Gastrocnemius medialis (tissue), 4 donors: ENCODE results near the gene ZBTB46. TPM values are rescaled to one million over a fixed set of nuclear protein-coding genes. Genes with fewer than 3 reads are reported as not detected.
A peak's percentile ranks its signal among the peaks of the same experiment; 100 is the strongest.

Experiments used
- ATAC-seq, 2 donors: fragments of 150-250 bp; one replicate each; pipeline ENCODE4 v1.9.1; 2016
- DNase-seq, 2 donors: peaks; one replicate each; pipeline ENCODE4 v3.0.0-alpha.2; 2019
- H3K27ac ChIP-seq, 4 donors: fragments of 200-600 bp; sonication (generic); 1 replicate in 1 of 4; 2 replicates in 3 of 4; pipeline ENCODE4 v1.5.1; 2016 to 2018; ENCODE audit warnings: mild to moderate bottlenecking in 2 of 4, moderate library complexity in 1 of 4
- H3K27me3 ChIP-seq, 3 donors: fragments of 200-600 bp; sonication (generic) in 2 of 3; 1 replicate in 1 of 3; 2 replicates in 2 of 3; pipeline versions ENCODE4 v1.5.1 to v1.6.0; 2016 to 2019; ENCODE audit warnings: mild to moderate bottlenecking in 1 of 3, moderate library complexity in 1 of 3
- H3K36me3 ChIP-seq, 2 donors: fragments of 200-600 bp; sonication (generic) in 1 of 2; one replicate each; pipeline ENCODE4 v1.5.1; 2017 to 2018
- H3K4me1 ChIP-seq, 2 donors: fragments of 200-600 bp; sonication (generic) in 1 of 2; one replicate each; pipeline ENCODE4 v1.5.1; 2016 to 2017; ENCODE audit warnings: mild to moderate bottlenecking in 2 of 2
- H3K4me3 ChIP-seq, 4 donors: fragments of 200-600 bp; sonication (generic) in 3 of 4; 1 replicate in 1 of 4; 2 replicates in 3 of 4; pipeline ENCODE4 v1.5.1; 2016 to 2019; ENCODE audit warnings: mild to moderate bottlenecking in 2 of 4
- H3K9me3 ChIP-seq, 3 donors: fragments of 200-600 bp; sonication (generic) in 2 of 3; 1 replicate in 1 of 3; 2 replicates in 2 of 3; pipeline ENCODE4 v1.5.1; 2016 to 2019
- POLR2A ChIP-seq, 2 donors: fragments of 450-650 bp; IDR thresholded peaks; one replicate each; pipeline ENCODE4 v1.6.1; 2017; ENCODE audit warnings: antibody characterized with exemption in 2 of 2, mild to moderate bottlenecking in 2 of 2, moderate library complexity in 2 of 2
- in situ Hi-C, 4 donors: fragments of 200-750 bp; cut with MboI; loops; one replicate each; pipeline versions ENCODE4 v1.15.0 to v1.8.0; 2017; ENCODE audit warnings: low sequenced_read_pairs in 4 of 4
- intact Hi-C: fragments of 100-400 bp; cut with DNase I; formaldehyde crosslinking; loops from one replicate; pipeline ENCODE4 v1.15.1; 2023; ENCODE audit warnings: low total_unique reads
- total RNA-seq, 4 donors: library from RNA; depleted of rRNA; stranded (reverse); fragments of >200 nt; gene quantifications; one replicate each; pipeline versions ENCODE4 v1.1.0 to v1.2.3, GENCODE V29; 2016
- TF ChIP-seq, protein P1 (sequence below), 5 experiments: fragments of 450-650 bp in 3 of 5; fragments of 200-600 bp in 2 of 5; sonication (generic) in 2 of 5; IDR thresholded peaks in 4 of 5; conservative IDR thresholded peaks in 1 of 5; 1 replicate in 4 of 5; 2 replicates in 1 of 5; pipeline ENCODE4 v1.5.1; 2016 to 2019; ENCODE audit warnings: antibody characterized with exemption in 5 of 5, mild to moderate bottlenecking in 3 of 5, moderate library complexity in 3 of 5

ZBTB46 gene
- total RNA-seq, 4 donors from 2014 or later: 4.3 to 7.1 (median 5.6) TPM

DNA sequence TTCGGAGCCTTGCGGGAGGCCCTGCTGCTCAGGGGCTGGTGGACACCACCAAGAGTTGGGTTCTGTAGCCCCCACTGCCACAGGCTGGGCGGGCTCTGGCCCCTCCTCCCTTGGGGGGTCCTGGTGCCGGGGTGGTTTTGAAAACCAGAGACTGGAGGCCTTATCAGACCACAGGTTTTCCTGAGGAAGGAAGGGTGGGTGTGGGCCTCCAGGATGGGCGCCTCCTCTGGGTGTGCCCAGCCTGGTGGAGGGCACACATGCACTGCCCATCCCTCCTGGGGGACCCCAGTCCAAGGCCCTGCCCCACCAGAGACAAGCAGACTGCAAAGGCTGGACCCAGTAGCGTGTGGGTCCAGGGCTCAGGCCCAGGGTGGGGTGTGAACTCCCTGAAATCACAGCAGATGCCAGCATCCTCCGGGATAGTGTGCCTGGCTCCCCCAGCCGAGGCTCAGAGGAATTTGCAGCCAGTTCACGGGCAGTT, 13.5 kb upstream of the ZBTB46 start:
- ATAC-seq (no peak), DNase-seq (no peak)
- H3K27me3 ChIP-seq: no peaks in the 10 kb centered on the region
- peaks cover 25 to 26% of the 10 kb centered on the region in 2 donors for H3K4me1 ChIP-seq
- no peaks in the 10 kb centered on the region for H3K36me3 ChIP-seq
- H3K4me3 ChIP-seq: no peak overlapping the region
- in situ Hi-C loops (no loop called here), intact Hi-C loops (no loop called here)
- no peaks in the 10 kb centered on the region for H3K9me3 ChIP-seq
- H3K27ac ChIP-seq: peak overlapping the region in 1 of 4 donors; percentile 81
- TF ChIP-seq POLR2A (IDR thresholded peaks at IDR 0.05): no peak
- TF ChIP-seq, protein P1, sequence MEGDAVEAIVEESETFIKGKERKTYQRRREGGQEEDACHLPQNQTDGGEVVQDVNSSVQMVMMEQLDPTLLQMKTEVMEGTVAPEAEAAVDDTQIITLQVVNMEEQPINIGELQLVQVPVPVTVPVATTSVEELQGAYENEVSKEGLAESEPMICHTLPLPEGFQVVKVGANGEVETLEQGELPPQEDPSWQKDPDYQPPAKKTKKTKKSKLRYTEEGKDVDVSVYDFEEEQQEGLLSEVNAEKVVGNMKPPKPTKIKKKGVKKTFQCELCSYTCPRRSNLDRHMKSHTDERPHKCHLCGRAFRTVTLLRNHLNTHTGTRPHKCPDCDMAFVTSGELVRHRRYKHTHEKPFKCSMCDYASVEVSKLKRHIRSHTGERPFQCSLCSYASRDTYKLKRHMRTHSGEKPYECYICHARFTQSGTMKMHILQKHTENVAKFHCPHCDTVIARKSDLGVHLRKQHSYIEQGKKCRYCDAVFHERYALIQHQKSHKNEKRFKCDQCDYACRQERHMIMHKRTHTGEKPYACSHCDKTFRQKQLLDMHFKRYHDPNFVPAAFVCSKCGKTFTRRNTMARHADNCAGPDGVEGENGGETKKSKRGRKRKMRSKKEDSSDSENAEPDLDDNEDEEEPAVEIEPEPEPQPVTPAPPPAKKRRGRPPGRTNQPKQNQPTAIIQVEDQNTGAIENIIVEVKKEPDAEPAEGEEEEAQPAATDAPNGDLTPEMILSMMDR (IDR thresholded peaks at IDR 0.05 in 4 of 5, conservative IDR thresholded peaks at IDR 0.05 in 1 of 5): no peak

DNA sequence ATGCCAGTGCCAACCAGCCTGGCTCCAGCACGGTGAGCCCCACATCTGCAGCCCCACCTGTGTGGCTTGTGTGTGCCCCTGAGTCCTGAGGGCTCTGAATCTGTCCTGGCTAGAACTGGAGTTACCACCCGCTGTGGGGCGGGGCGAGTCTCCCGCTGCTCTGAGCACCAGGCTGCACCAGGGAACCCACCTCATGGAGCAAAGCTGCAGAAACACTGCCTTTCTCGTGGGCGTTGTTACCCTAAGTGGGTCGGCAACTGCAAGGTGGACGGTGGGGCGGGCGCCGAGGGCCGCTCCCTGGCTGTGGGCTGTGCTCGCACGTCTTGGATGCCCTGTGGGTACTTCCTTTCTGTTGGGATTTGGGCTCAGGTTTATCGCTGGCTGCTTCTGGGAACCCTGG, 12.7 kb upstream of the ZBTB46 start:
- intact Hi-C loops: no loop called here
- no peaks in the 10 kb centered on the region for H3K36me3 ChIP-seq
- ATAC-seq: no peak
- no peaks in the 10 kb centered on the region for H3K27me3 ChIP-seq
- DNase-seq: no peak
- in situ Hi-C loops: no loop called here
- H3K4me1 ChIP-seq: peaks cover 25 to 26% of the 10 kb centered on the region in 2 donors
- TF ChIP-seq, protein P1 (IDR thresholded peaks at IDR 0.05 in 4 of 5, conservative IDR thresholded peaks at IDR 0.05 in 1 of 5): no peak
- TF ChIP-seq POLR2A (IDR thresholded peaks at IDR 0.05): no peak
- no peak overlapping the region for H3K27ac ChIP-seq
- H3K9me3 ChIP-seq: no peaks in the 10 kb centered on the region
- no peak overlapping the region for H3K4me3 ChIP-seq

DNA sequence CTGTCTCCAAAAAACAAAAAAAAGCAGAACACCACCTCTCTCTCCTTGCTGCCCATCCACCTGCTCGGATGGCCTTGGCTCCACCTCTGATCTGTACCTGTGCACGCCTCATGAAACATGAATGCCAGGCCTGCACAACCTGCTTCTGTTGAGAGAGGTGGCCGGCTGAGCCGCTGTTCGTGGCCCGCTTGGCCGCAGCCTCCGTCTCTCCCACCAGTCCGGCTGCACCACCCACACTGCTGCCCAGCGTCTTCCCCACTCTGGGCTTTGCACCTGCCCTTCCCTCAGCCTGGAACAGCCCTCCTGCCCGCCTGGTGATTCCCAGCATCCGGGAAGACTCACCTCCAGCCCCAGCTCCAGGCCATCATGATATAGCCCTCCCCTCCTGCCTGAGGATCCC, 12.2 kb upstream of the ZBTB46 start:
- H3K4me1 ChIP-seq: peaks cover 21 to 24% of the 10 kb centered on the region in 2 donors

GRCh38 chr20:63842258-63842657, 11.2 kb upstream of the ZBTB46 start:
- Histone ChIP-seq H3K4me1 (peaks cover 13 to 14% of the 10 kb centered on the region in 2 donors), H3K4me3 (no peak overlapping the region), H3K27ac (no peak overlapping the region), H3K9me3 (no peaks in the 10 kb centered on the region), H3K27me3 (no peaks in the 10 kb centered on the region), H3K36me3 (no peaks in the 10 kb centered on the region)
- TF ChIP-seq POLR2A (IDR thresholded peaks at IDR 0.05): no peak
- TF ChIP-seq, protein P1 (IDR thresholded peaks at IDR 0.05 in 4 of 5, conservative IDR thresholded peaks at IDR 0.05 in 1 of 5): no peak
- intact Hi-C loops (no loop called here), in situ Hi-C loops (no loop called here)
- DNase-seq: no peak
- no peak for ATAC-seq

More for the DNA sequence above, 12.2 kb upstream of the ZBTB46 start:
- no peaks in the 10 kb centered on the region for H3K27me3 ChIP-seq
- no peak for TF ChIP-seq POLR2A (IDR thresholded peaks at IDR 0.05)
- TF ChIP-seq, protein P1 (IDR thresholded peaks at IDR 0.05 in 4 of 5, conservative IDR thresholded peaks at IDR 0.05 in 1 of 5): no peak
- no peak overlapping the region for H3K4me3 ChIP-seq
- DNase-seq: no peak
- no peaks in the 10 kb centered on the region for H3K36me3 ChIP-seq
- no peaks in the 10 kb centered on the region for H3K9me3 ChIP-seq
- no peak for ATAC-seq
- intact Hi-C loops (no loop called here), in situ Hi-C loops (no loop called here)
- H3K27ac ChIP-seq: no peak overlapping the region

- ATAC-seq: no peak
- H3K4me3 ChIP-seq: no peak overlapping the region
- no peaks in the 10 kb centered on the region for H3K9me3 ChIP-seq
- no peak overlapping the region for H3K27ac ChIP-seq
- no peak for TF ChIP-seq POLR2A (IDR thresholded peaks at IDR 0.05)
- TF ChIP-seq, protein P1 (IDR thresholded peaks at IDR 0.05 in 4 of 5, conservative IDR thresholded peaks at IDR 0.05 in 1 of 5): no peak
- intact Hi-C loops (no loop called here), in situ Hi-C loops (no loop called here)
- H3K4me1 ChIP-seq: peaks cover 0 to 2% of the 10 kb centered on the region in 2 donors
- H3K27me3 ChIP-seq: no peaks in the 10 kb centered on the region
- DNase-seq: no peak
- no peaks in the 10 kb centered on the region for H3K36me3 ChIP-seq
Observed at GRCh38 chr20:63840405-63840828, 9.4 kb upstream of the ZBTB46 start.
